ENCODE data around the gene SETD5.

Gene SETD5

GRCh38 chr3:9384141-9384828 lies 13.1 kb upstream of the SETD5 start:
- no peaks in the 10 kb centered on the region for H3K27me3 Mint-ChIP-seq
- peak overlapping the region; percentile 41 for H3K27ac Mint-ChIP-seq
- H3K9me3 Mint-ChIP-seq: no peaks in the 10 kb centered on the region
- H3K36me3 Mint-ChIP-seq: peaks cover 19% of the 10 kb centered on the region
- H3K4me3 Mint-ChIP-seq: no peak overlapping the region
- H3K4me1 Mint-ChIP-seq: peaks cover 35% of the 10 kb centered on the region

DNA sequence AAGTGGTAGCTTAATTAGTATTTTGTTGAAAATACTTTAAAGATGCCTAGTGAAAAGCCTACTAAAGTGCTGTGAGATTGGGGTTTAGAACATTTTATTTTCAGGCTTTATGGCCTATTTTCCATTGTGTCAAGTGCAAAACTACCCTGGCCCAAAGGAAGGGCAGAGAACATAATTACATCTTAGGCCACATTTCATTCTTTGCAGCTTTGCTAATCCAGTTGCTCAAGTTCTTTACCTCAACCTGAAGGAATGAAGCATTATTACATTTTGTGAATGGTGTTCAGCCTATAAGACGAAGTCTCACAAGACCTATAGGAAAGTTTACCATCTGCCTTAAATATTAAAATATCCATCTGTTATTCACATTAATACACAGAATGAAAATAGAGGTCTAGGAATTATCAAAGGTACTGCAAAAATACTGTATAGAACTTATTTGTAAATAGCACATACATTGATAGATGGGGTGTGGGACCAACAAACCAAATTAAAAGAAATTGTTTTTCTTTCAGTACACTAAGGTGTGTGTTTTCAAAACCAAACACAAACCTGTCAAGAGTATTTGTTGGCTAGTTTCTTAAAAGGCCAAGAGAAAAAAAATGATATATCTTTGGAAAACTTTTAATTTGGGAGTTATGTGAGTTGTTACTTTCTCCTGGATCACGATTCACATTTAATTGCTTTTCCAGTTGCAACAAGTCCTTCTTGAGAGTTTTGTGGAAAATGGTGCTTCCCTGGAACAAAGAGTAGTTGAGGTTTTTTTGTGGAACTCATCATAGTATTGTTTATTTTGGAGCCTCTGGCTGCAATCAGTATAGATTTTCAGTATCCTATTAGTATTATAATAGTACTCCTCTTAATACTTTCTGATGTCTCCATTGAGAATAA lies 12.0 kb upstream of the SETD5 start:
- H3K4me3 Mint-ChIP-seq: no peak overlapping the region
- peaks cover 41% of the 10 kb centered on the region for H3K4me1 Mint-ChIP-seq
- peaks cover 24% of the 10 kb centered on the region for H3K36me3 Mint-ChIP-seq
- H3K9me3 Mint-ChIP-seq: no peaks in the 10 kb centered on the region
- H3K27ac Mint-ChIP-seq: no peak overlapping the region
- H3K27me3 Mint-ChIP-seq: no peaks in the 10 kb centered on the region

DNA sequence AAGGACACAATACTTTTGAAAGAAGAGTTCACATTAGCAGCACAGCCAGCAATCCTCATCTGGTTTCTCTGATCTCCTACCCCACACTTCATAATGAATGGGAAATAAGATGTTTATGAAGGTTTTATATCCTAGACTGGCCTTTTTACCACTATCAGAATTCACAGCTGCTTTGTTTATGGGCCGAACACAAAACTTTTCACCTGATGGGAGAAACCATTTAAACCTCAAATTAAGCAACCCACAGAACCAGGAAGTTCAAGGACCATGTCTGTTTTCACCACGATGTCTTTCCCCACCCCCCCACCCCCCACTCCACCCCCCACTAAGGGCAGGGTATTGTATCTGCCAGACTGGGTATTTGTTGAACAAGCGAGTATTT lies 11.3 kb upstream of the SETD5 start:
- H3K36me3 Mint-ChIP-seq: peaks cover 23% of the 10 kb centered on the region
- H3K9me3 Mint-ChIP-seq: no peaks in the 10 kb centered on the region
- H3K27me3 Mint-ChIP-seq: no peaks in the 10 kb centered on the region
- H3K27ac Mint-ChIP-seq: peak overlapping the region; percentile 74
- H3K4me3 Mint-ChIP-seq: no peak overlapping the region
- peaks cover 47% of the 10 kb centered on the region for H3K4me1 Mint-ChIP-seq

GRCh38 chr3:9386501-9387321 lies 10.7 kb upstream of the SETD5 start:
- H3K27me3 Mint-ChIP-seq: no peaks in the 10 kb centered on the region

DNA sequence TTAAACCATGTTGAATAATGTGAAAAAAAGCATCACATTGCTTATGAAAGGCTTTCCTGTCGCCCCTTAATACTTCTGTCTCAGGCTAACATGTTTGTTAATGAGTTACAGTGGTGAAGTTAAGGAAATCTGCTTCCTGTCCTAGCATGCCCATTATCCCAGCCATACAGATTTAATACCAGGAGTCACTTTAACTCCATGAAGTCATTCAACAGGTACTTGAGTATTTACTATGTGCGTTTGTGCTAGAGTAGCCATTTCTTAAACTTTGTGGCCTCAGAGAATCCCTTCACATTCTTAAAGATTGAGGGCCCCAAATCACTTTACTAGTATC lies 10.1 kb upstream of the SETD5 start:
- H3K4me3 Mint-ChIP-seq: no peak overlapping the region
- no peaks in the 10 kb centered on the region for H3K27me3 Mint-ChIP-seq
- H3K9me3 Mint-ChIP-seq: no peaks in the 10 kb centered on the region
- H3K36me3 Mint-ChIP-seq: peaks cover 26% of the 10 kb centered on the region
- H3K27ac Mint-ChIP-seq: no peak overlapping the region
- H3K4me1 Mint-ChIP-seq: peaks cover 53% of the 10 kb centered on the region

More at GRCh38 chr3:9386501-9387321, 10.7 kb upstream of the SETD5 start:
- peaks cover 22% of the 10 kb centered on the region for H3K36me3 Mint-ChIP-seq
- peak overlapping the region; percentile 60 for H3K27ac Mint-ChIP-seq
- H3K4me3 Mint-ChIP-seq: peak overlapping the region; percentile 39
- H3K9me3 Mint-ChIP-seq: no peaks in the 10 kb centered on the region
- H3K4me1 Mint-ChIP-seq: peaks cover 50% of the 10 kb centered on the region

DNA sequence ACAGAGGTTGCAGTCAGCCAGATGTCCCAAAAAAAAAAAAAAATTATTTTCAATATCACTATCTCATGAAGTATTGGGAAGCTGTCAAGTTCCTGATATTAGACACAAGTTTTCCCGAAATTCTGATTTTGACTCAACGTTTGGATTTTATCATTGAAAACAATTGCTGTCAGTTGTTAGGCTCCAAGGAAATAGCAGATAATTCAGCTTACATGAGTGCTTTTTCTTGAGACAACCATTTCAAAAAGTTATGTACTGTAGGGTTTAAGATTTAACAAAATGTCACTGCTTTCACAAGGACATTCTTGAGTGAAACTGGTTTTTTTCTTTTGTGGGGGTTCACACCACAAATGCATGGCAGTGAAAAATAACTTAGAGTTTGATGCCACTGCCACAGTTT lies 9.3 kb upstream of the SETD5 start:
- Mint-ChIP-seq H3K27ac (no peak overlapping the region), H3K4me1 (peaks cover 58% of the 10 kb centered on the region), H3K4me3 (no peak overlapping the region)

DNA sequence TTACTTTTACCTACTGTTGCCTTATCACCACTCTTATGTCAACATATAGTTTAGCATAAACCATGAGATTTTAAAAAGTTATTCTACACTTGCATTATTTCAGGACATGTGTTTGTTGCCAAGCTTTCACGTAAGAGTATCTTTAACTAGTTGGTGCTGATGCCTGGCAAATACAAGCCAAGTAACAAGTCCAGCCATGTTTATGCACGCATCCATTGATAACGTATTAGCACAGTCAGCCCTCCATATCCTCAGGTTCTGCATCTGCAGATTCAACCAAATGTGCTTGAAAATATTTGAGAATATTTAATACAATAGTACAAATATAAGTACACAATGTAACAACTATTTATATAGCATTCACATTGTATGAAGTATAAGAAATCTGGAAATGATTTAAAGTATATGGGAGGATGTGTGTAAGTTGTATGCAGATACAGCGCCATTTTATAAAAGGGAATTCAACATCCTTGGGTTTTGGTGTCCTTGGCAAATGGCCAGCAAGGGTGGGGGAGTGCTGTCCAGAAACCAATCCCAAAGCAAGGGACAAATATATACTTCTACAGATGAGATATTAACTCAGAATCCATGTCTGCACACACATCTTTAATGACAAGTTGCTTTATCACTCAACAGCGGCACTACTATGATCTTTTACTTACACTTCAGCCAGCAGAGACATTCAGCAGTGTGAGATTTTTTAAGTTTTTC lies 8.7 kb upstream of the SETD5 start:
- Mint-ChIP-seq H3K27me3 (no peaks in the 10 kb centered on the region), H3K4me1 (peaks cover 63% of the 10 kb centered on the region), H3K27ac (peak overlapping the region; percentile 35), H3K36me3 (peaks cover 23% of the 10 kb centered on the region), H3K9me3 (no peaks in the 10 kb centered on the region), H3K4me3 (peak overlapping the region; percentile 3)

More for the DNA sequence above, 9.3 kb upstream of the SETD5 start:
- H3K36me3 Mint-ChIP-seq: peaks cover 23% of the 10 kb centered on the region
- H3K9me3 Mint-ChIP-seq: no peaks in the 10 kb centered on the region
- H3K27me3 Mint-ChIP-seq: no peaks in the 10 kb centered on the region

- Mint-ChIP-seq H3K4me1 (peaks cover 76% of the 10 kb centered on the region), H3K27me3 (no peaks in the 10 kb centered on the region), H3K36me3 (peaks cover 24% of the 10 kb centered on the region), H3K27ac (no peak overlapping the region), H3K4me3 (no peak overlapping the region), H3K9me3 (no peaks in the 10 kb centered on the region)
These were observed 7.0 kb upstream of the SETD5 start for GRCh38 chr3:9390265-9390888.

DNA sequence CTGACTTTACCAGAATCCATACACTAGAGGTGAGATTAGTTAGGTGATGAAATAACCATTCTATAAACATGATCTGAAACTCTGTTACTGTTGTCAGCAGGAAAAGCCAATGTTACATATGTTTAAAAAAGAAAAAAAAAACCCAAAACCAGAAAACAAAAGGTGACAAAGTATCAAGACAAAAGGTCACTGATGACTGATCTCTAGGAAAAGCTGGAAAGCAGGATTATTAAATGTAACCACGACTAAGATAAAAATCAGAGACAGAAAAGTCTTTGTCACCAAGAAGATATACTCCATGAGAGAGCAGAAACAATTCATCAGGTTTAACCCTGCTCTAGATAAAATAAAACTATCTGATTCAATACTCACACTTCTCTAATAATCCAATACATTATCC lies 5.4 kb upstream of the SETD5 start:
- Mint-ChIP-seq H3K36me3 (peaks cover 22% of the 10 kb centered on the region), H3K9me3 (no peaks in the 10 kb centered on the region), H3K4me3 (peak overlapping the region; percentile 23), H3K27ac (peak overlapping the region; percentile 65), H3K4me1 (peaks cover 70% of the 10 kb centered on the region), H3K27me3 (no peaks in the 10 kb centered on the region)

DNA sequence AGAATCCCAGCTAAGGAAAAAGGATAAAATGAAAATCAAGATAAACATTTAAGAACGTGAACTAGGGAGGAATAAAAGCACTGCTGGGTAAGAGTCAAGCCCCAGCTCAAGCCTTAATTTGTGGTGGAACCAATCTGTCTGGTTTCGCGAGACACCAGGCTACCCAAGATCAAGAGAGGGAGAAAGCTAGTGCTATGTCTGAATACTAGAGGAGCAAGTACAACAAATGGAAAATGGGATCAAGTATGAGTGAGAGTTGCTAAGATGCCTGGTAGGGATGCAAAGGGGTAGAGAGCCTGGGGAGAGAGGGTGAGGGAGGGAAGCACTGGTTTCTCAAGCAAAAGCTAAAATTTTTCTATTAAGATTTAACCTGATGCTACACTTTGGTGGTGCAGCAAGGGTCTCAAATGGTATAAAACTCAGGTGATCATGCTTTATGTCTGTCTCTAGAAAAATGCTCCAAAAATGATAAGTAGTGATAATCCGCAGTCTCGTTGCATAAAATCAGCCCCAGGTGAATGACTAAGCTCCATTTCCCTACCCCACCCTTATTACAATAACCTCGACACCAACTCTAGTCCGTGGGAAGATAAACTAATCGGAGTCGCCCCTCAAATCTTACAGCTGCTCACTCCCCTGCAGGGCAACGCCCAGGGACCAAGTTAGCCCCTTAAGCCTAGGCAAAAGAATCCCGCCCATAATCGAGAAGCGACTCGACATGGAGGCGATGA lies 1.7 kb upstream of the SETD5 start:
- H3K27me3 Mint-ChIP-seq: no peaks in the 10 kb centered on the region
- H3K9me3 Mint-ChIP-seq: no peaks in the 10 kb centered on the region
- H3K4me1 Mint-ChIP-seq: peaks cover 72% of the 10 kb centered on the region
- peak overlapping the region; percentile 97 for H3K4me3 Mint-ChIP-seq
- peaks cover 15% of the 10 kb centered on the region for H3K36me3 Mint-ChIP-seq
- peak overlapping the region; percentile 97 for H3K27ac Mint-ChIP-seq

- H3K4me1 Mint-ChIP-seq: peaks cover 72% of the 10 kb centered on the region
- H3K27me3 Mint-ChIP-seq: no peaks in the 10 kb centered on the region
- H3K9me3 Mint-ChIP-seq: no peaks in the 10 kb centered on the region
- peak overlapping the region; percentile 97 for H3K4me3 Mint-ChIP-seq
- peak overlapping the region; percentile 97 for H3K27ac Mint-ChIP-seq
- peaks cover 15% of the 10 kb centered on the region for H3K36me3 Mint-ChIP-seq
These were observed 1.1 kb upstream of the SETD5 start for GRCh38 chr3:9396301-9396631.

DNA sequence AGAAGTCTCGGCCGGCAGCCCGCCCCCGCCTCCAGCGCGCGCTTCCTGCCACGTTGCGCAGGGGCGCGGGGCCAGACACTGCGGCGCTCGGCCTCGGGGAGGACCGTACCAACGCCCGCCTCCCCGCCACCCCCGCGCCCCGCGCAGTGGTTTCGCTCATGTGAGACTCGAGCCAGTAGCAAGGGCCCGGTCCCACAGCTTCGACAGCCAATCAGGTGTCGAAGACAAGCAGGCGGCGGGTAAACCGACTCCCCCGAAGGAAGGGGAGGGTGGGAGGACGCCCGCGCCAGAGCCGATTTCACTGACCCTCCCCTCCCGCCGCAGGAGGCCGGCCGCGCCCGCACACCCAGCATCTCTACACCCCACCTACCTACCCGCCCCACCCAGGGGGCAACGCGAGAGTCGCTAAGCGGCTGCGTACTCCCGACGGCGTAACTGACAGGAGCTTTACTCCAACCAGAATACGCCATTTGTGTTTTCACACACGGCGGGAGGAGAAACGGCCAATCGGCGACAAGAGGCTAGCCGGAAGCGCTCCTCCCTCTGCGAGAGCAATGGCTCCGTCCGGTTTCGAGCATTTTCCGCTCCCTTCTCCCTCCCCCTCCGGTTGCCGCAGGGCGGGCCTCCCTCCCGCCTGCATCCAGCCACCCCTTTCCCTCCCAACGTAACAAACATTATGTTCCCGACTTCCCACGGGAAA lies 633 bp upstream of the SETD5 start:
- peak overlapping the region; percentile 98 for H3K27ac Mint-ChIP-seq
- H3K27me3 Mint-ChIP-seq: no peaks in the 10 kb centered on the region
- peak overlapping the region; percentile 97 for H3K4me3 Mint-ChIP-seq
- H3K4me1 Mint-ChIP-seq: peaks cover 72% of the 10 kb centered on the region
- H3K9me3 Mint-ChIP-seq: no peaks in the 10 kb centered on the region
- H3K36me3 Mint-ChIP-seq: peaks cover 11% of the 10 kb centered on the region

- Mint-ChIP-seq H3K4me3 (peak overlapping the region; percentile 94), H3K9me3 (no peaks in the 10 kb centered on the region), H3K27me3 (no peaks in the 10 kb centered on the region), H3K4me1 (peaks cover 73% of the 10 kb centered on the region), H3K36me3 (peaks cover 8% of the 10 kb centered on the region), H3K27ac (peak overlapping the region; percentile 99)
These were observed 688 bp downstream of the SETD5 start for GRCh38 chr3:9397906-9398699.

All from activated naive CD4-positive, alpha-beta T cell treated with anti-CD3 and anti-CD28 coated beads, Interleukin-2, amount 50 U/mL, for 24 hours (primary cell).